Stomach (tissue), 9 donors: ENCODE data around the gene ANAPC7. TPM values are rescaled to one million over a fixed set of nuclear protein-coding genes. Genes with fewer than 3 reads are reported as not detected.

Experiments used
- DNase-seq, 2 donors: peaks; one replicate each; pipeline versions ENCODE4 v3.0.0 to v3.0.0-alpha.2; 2013 to 2019
- H3K27ac ChIP-seq, 5 donors: fragments of 200-600 bp in 4 of 5; sonication (generic) in 4 of 5; one replicate each; pipeline ENCODE4 v1.5.1; 2013 to 2019; ENCODE audit warnings: mild to moderate bottlenecking in 1 of 5, moderate library complexity in 1 of 5
- H3K27me3 ChIP-seq, 3 donors: fragments of 200-600 bp; sonication (generic); one replicate each; pipeline ENCODE4 v1.5.1; 2017 to 2019; ENCODE audit warnings: mixed run types in 1 of 3
- H3K36me3 ChIP-seq, 4 donors: fragments of 200-600 bp; sonication (generic); 1 replicate in 3 of 4; 2 replicates in 1 of 4; pipeline ENCODE4 v1.5.1; 2016 to 2019
- H3K4me1 ChIP-seq, 4 donors: fragments of 200-600 bp; sonication (generic); one replicate each; pipeline ENCODE4 v1.5.1; 2016 to 2019
- H3K4me3 ChIP-seq, 4 donors: fragments of 200-600 bp; sonication (generic) in 3 of 4; one replicate each; pipeline ENCODE4 v1.5.1; 2016 to 2019; ENCODE audit warnings: mild to moderate bottlenecking in 1 of 4
- H3K9me3 ChIP-seq, 4 donors: fragments of 200-600 bp; sonication (generic); one replicate each; pipeline ENCODE4 v1.5.1; 2016 to 2019
- EP300 ChIP-seq: sonication (generic); formaldehyde crosslinking; IDR thresholded peaks from one replicate; pipeline ENCODE4 v1.6.1; 2017; ENCODE audit warnings: antibody characterized with exemption
- POLR2A ChIP-seq, 4 donors: fragments of 450-650 bp; IDR thresholded peaks; one replicate each; pipeline ENCODE4 v1.6.1; 2016; ENCODE audit warnings: antibody characterized with exemption in 4 of 4, control low read depth in 2 of 4, mild to moderate bottlenecking in 1 of 4, moderate library complexity in 1 of 4
- POLR2AphosphoS5 ChIP-seq, 3 donors: sonication (generic); formaldehyde crosslinking; IDR thresholded peaks; one replicate each; pipeline ENCODE4 v1.6.1; 2016; ENCODE audit warnings: antibody characterized with exemption in 3 of 3
- WGBS, 5 donors: extraction: QIAGEN DNeasy Blood & Tissue Kit in 3 of 5; methylation state at CpG; one replicate each; pipeline versions ENCODE4 v1.1.5 to v1.1.7; 2013 to 2018; 5-methylcytosine and 5-hydroxymethylcytosine counted together
- intact Hi-C: fragments of 100-400 bp; cut with DNase I; formaldehyde crosslinking; loops from one replicate; pipeline ENCODE4 v1.15.1; 2023; ENCODE audit warnings: low total_unique reads
- polyA plus RNA-seq, 3 donors: library from polyadenylated mRNA; stranded (reverse); fragments of 200-250 nt; gene quantifications; one replicate each; pipeline ENCODE4 v1.2.3, GENCODE V29; 2013
- small RNA-seq, 4 donors: library from RNA; depleted of rRNA; stranded (forward); fragments of <200 nt; gene quantifications; one replicate each; pipeline ENCODE3, GENCODE V24; 2016
- total RNA-seq, 5 donors: library from RNA; depleted of rRNA; stranded (reverse); fragments of >200 nt; gene quantifications; one replicate each; pipeline versions ENCODE4 v1.1.0 to v1.2.3, GENCODE V29; 2014 to 2016
- TF ChIP-seq, protein P1 (sequence below), 7 experiments: fragments of 450-650 bp in 4 of 7; fragments of 200-600 bp in 3 of 7; sonication (generic) in 3 of 7; IDR thresholded peaks; one replicate each; pipeline ENCODE4 v1.5.1; 2016 to 2019; ENCODE audit warnings: antibody characterized with exemption in 7 of 7, control low read depth in 2 of 7, mild to moderate bottlenecking in 1 of 7
- donor health status: healthy with polysubstance abuse.
- donor health status: Bipolar disorder and iron deficiency.
- donor health status: healthy.

The ANAPC7 gene
- total and polyA plus RNA-seq, 8 donors, result 13.0 to 88.7 (median 45.0) TPM

DNA sequence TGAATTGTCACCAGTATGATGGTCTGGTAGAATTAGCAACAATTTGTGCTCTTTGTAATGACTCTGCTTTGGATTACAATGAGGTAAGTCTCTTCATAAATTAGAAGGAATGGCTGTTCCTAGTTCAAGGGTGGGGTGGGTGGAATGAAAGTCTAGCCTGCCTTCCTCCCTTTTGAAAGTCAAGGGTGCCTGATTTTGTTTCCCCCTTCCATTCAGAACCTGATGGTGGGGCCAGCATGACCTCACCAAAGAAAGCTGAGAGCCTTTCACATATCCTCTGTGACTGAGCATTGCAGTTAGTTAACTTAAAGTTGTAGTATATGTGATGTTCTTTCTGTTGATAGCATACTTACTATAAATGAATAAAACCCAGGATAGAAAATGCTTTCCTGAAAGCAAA lies 70.3 kb downstream of the ANAPC7 start:
- Histone ChIP-seq H3K9me3 (no peaks in the 10 kb centered on the region), H3K36me3 (peaks cover 63 to 98% (median 96%) of the 10 kb centered on the region in 4 donors), H3K27me3 (no peaks in the 10 kb centered on the region), H3K27ac (no peak overlapping the region), H3K4me1 (peaks cover 0 to 49% (median 18%) of the 10 kb centered on the region in 4 donors), H3K4me3 (no peak overlapping the region)
- TF ChIP-seq POLR2A (IDR thresholded peaks at IDR 0.05) (no peak), EP300 (no peak), POLR2AphosphoS5 (IDR thresholded peaks at IDR 0.05) (no peak)
- TF ChIP-seq, protein P1, sequence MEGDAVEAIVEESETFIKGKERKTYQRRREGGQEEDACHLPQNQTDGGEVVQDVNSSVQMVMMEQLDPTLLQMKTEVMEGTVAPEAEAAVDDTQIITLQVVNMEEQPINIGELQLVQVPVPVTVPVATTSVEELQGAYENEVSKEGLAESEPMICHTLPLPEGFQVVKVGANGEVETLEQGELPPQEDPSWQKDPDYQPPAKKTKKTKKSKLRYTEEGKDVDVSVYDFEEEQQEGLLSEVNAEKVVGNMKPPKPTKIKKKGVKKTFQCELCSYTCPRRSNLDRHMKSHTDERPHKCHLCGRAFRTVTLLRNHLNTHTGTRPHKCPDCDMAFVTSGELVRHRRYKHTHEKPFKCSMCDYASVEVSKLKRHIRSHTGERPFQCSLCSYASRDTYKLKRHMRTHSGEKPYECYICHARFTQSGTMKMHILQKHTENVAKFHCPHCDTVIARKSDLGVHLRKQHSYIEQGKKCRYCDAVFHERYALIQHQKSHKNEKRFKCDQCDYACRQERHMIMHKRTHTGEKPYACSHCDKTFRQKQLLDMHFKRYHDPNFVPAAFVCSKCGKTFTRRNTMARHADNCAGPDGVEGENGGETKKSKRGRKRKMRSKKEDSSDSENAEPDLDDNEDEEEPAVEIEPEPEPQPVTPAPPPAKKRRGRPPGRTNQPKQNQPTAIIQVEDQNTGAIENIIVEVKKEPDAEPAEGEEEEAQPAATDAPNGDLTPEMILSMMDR (IDR thresholded peaks at IDR 0.05), result no peak
- intact Hi-C loops, result no loop called here
- DNase-seq, result no peak

GRCh38 chr12:110330544-110330943 lies 73.0 kb downstream of the ANAPC7 start:
- Histone ChIP-seq H3K9me3 (no peaks in the 10 kb centered on the region), H3K27me3 (no peaks in the 10 kb centered on the region), H3K27ac (peak overlapping the region in 1 of 5 donors; percentile 33), H3K4me1 (peaks cover 0 to 40% (median 15%) of the 10 kb centered on the region in 4 donors), H3K36me3 (peaks cover 50 to 98% (median 96%) of the 10 kb centered on the region in 4 donors), H3K4me3 (no peak overlapping the region)
- no peak for DNase-seq
- TF ChIP-seq POLR2AphosphoS5 (IDR thresholded peaks at IDR 0.05), result no peak
- no peak for TF ChIP-seq EP300
- no peak for TF ChIP-seq POLR2A (IDR thresholded peaks at IDR 0.05)
- TF ChIP-seq, protein P1 (IDR thresholded peaks at IDR 0.05), result no peak
- intact Hi-C loops, result no loop called here

DNA sequence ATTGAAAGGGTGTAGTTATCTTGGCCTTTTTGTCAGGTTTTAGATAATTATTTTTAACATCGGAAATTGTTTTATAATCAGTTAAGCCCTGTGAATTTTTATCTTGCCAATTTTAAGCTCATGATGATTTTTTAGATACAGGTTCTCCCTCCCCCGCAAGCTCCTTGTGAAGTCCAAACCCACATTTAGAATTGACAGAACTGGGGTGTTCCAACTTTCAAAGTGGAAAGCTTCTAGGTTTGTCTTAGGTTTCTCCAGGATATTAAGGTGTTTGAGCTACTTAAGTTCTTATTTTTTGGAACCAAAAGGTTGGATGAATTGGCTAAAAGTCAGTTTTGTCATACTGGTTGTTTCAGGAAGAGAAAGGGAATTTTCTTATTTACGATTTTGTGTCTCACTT lies 73.4 kb downstream of the ANAPC7 start:
- TF ChIP-seq POLR2A (IDR thresholded peaks at IDR 0.05), result no peak
- TF ChIP-seq, protein P1 (IDR thresholded peaks at IDR 0.05), result no peak
- TF ChIP-seq EP300, result no peak
- TF ChIP-seq POLR2AphosphoS5 (IDR thresholded peaks at IDR 0.05), result no peak
- H3K27me3 ChIP-seq, result no peaks in the 10 kb centered on the region
- no peak for DNase-seq
- intact Hi-C loops, result no loop called here
- peak overlapping the region in 1 of 5 donors; percentile 33 for H3K27ac ChIP-seq
- H3K4me3 ChIP-seq, result no peak overlapping the region
- H3K4me1 ChIP-seq, result peaks cover 0 to 40% (median 15%) of the 10 kb centered on the region in 4 donors
- no peaks in the 10 kb centered on the region for H3K9me3 ChIP-seq
- H3K36me3 ChIP-seq, result peaks cover 46 to 98% (median 96%) of the 10 kb centered on the region in 4 donors
- WGBS, 5 donors, result 60 to 65% (median 64%) methylated on average over 3 of the region's 3 CpGs

DNA sequence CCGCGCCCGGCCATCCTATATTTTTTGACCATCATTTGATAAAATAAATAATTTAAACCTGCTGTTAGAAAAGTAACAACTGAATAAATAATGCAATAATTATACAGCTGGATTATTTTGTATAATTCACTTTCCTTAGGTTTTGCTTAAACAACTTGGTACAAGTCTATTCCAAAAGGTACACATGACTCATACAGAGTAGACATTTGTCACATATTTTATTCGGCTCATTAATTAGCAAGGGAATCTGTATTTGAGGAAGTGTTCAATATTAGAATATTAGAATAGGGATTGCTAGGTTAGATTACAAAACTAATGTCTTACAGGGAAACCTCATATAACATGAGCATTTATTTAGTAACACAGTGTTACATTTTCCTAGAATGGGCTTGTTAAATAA lies 73.8 kb downstream of the ANAPC7 start:
- DNase-seq, result no peak
- peaks cover 42 to 96% (median 96%) of the 10 kb centered on the region in 4 donors for H3K36me3 ChIP-seq
- peaks cover 0 to 40% (median 15%) of the 10 kb centered on the region in 4 donors for H3K4me1 ChIP-seq
- TF ChIP-seq EP300 (no peak), POLR2AphosphoS5 (IDR thresholded peaks at IDR 0.05) (no peak), POLR2A (IDR thresholded peaks at IDR 0.05) (no peak)
- TF ChIP-seq, protein P1 (IDR thresholded peaks at IDR 0.05), result no peak
- intact Hi-C loops, result no loop called here
- H3K9me3 ChIP-seq, result no peaks in the 10 kb centered on the region
- 80 to 88% (median 87%) methylated on average over 4 of the region's 4 CpGs for WGBS, 5 donors
- H3K4me3 ChIP-seq, result no peak overlapping the region
- peak overlapping the region in 1 of 5 donors; percentile 33 for H3K27ac ChIP-seq
- no peaks in the 10 kb centered on the region for H3K27me3 ChIP-seq

Small RNAs within 50 kb of the gene (small RNA-seq; reads per million reads assigned to genes)
- 0 reads per million in 4 donors for gene RN7SL769P

Other genes starting within 250 kb of the ANAPC7 start
- gene ATP2A2, start 122.5 kb downstream of the ANAPC7 start, total RNA-seq, result 100 to 1,000 TPM; 102 to 202 (median 118) TPM
- 10 to 100 TPM; 14.1 to 29.6 (median 23.7) TPM for gene ATP2A2, start 122.5 kb downstream of the ANAPC7 start, polyA plus RNA-seq
- 100 to 1,000 TPM in 3 of 5 donors, 10 to 100 TPM in 2; 44.0 to 220 (median 148) TPM for gene ARPC3, start 46.6 kb upstream of the ANAPC7 start, total RNA-seq
- 100 to 1,000 TPM; 355 to 561 (median 368) TPM for gene ARPC3, start 46.6 kb upstream of the ANAPC7 start, polyA plus RNA-seq
- gene GPN3, start 64.5 kb upstream of the ANAPC7 start, total RNA-seq, result 10 to 100 TPM in 2 of 5 donors, 1 to 10 TPM in 2, not detected in 1; 7.6 to 21.6 (median 13.6) TPM
- gene GPN3, start 64.5 kb upstream of the ANAPC7 start, polyA plus RNA-seq, result 10 to 100 TPM; 20.3 to 29.1 (median 21.1) TPM
- gene FAM216A, start 65.1 kb upstream of the ANAPC7 start, total RNA-seq, result 10 to 100 TPM in 1 of 5 donors, 1 to 10 TPM in 2, not detected in 2; 3.8 to 19.3 (median 8.6) TPM
- gene FAM216A, start 65.1 kb upstream of the ANAPC7 start, polyA plus RNA-seq, result 1 to 10 TPM; 4.5 to 6.5 (median 4.6) TPM
- 100 to 1,000 TPM in 3 of 5 donors, 10 to 100 TPM in 1, 1 to 10 TPM in 1; 7.8 to 192 (median 101) TPM for gene VPS29, start 98.4 kb upstream of the ANAPC7 start, total RNA-seq
- gene VPS29, start 98.4 kb upstream of the ANAPC7 start, polyA plus RNA-seq, result 100 to 1,000 TPM; 160 to 185 (median 167) TPM
- gene RAD9B, start 98.6 kb upstream of the ANAPC7 start, total RNA-seq, result under 1 TPM in 2 of 5 donors, not detected in 3; 0.58 to 0.73 TPM
- under 1 TPM; 0.23 to 0.31 (median 0.25) TPM for gene RAD9B, start 98.6 kb upstream of the ANAPC7 start, polyA plus RNA-seq
- 10 to 100 TPM; 14.6 to 46.4 (median 31.0) TPM for gene PPTC7, start 179.6 kb upstream of the ANAPC7 start, total RNA-seq
- gene PPTC7, start 179.6 kb upstream of the ANAPC7 start, polyA plus RNA-seq, result 10 to 100 TPM in 1 of 3 donors, 1 to 10 TPM in 2; 8.2 to 10.7 (median 8.3) TPM
- gene TCTN1, start 210.4 kb upstream of the ANAPC7 start, total RNA-seq, result 10 to 100 TPM in 4 of 5 donors, 1 to 10 TPM in 1; 5.3 to 60.0 (median 17.1) TPM
- gene TCTN1, start 210.4 kb upstream of the ANAPC7 start, polyA plus RNA-seq, result 10 to 100 TPM in 2 of 3 donors, 1 to 10 TPM in 1; 8.2 to 19.7 (median 10.1) TPM